ENCODE results near the gene DIPK1B.

The DIPK1B gene

GRCh38 chr9:136720251-136720897, 8.0 kb downstream of the DIPK1B start:
- peaks cover 2% of the 10 kb centered on the region for H3K79me1 ChIP-seq (ENCODE audit: low read length)
- H2AK5ac ChIP-seq (ENCODE audit: low read length): no peak overlapping the region
- no peak overlapping the region for H4K8ac ChIP-seq (ENCODE audit: low read depth, low read length)
- no peak overlapping the region for H3K27ac ChIP-seq (ENCODE audit: low read depth, low read length)
- no peak overlapping the region for H3K9ac ChIP-seq (ENCODE audit: low read length)
- no peak overlapping the region for H3K23ac ChIP-seq (ENCODE audit: low read length)
- no peaks in the 10 kb centered on the region for H3K27me3 ChIP-seq (ENCODE audit: insufficient read depth, low read length, poor library complexity)
- no peak overlapping the region for H3K4me3 ChIP-seq (ENCODE audit: low read length)
- no peak for DNase-seq
- no peak overlapping the region for H4K5ac ChIP-seq (ENCODE audit: low read length)
- no peak overlapping the region for H3K4ac ChIP-seq (ENCODE audit: low read depth, low read length)
- no peak overlapping the region for H2BK120ac ChIP-seq (ENCODE audit: low read depth, low read length)
- H3K79me2 ChIP-seq (ENCODE audit: control insufficient read depth, insufficient read depth, low read length): peaks cover 1% of the 10 kb centered on the region
- no peak overlapping the region for H2BK5ac ChIP-seq (ENCODE audit: low read length)
- H3K4me2 ChIP-seq (ENCODE audit: low read length): no peak overlapping the region
- no peak overlapping the region for H2BK15ac ChIP-seq (replicated peaks; ENCODE audit: low read depth)
- H3K18ac ChIP-seq (ENCODE audit: low read length): no peak overlapping the region
- H3K4me1 ChIP-seq (ENCODE audit: control insufficient read depth, low read depth, low read length): no peaks in the 10 kb centered on the region
- no CpG with 5 or more reads among the region's 20 CpGs for WGBS (ENCODE audit: extremely low coverage, insufficient coverage, low lambda C conversion rate)
- peaks cover 6% of the 10 kb centered on the region for H3K36me3 ChIP-seq (ENCODE audit: control insufficient read depth, insufficient read depth, low read length)
- H3K56ac ChIP-seq (ENCODE audit: low read length): no peak overlapping the region

- no peak overlapping the region for H3K4me2 ChIP-seq (ENCODE audit: low read length)
- H3K18ac ChIP-seq (ENCODE audit: low read length): no peak overlapping the region
- H4K8ac ChIP-seq (ENCODE audit: low read depth, low read length): no peak overlapping the region
- no peak overlapping the region for H3K27ac ChIP-seq (ENCODE audit: low read depth, low read length)
- H3K4me1 ChIP-seq (ENCODE audit: control insufficient read depth, low read depth, low read length): peaks cover 2% of the 10 kb centered on the region
- no peak overlapping the region for H3K9ac ChIP-seq (ENCODE audit: low read length)
- no peak overlapping the region for H2BK15ac ChIP-seq (replicated peaks; ENCODE audit: low read depth)
- no peaks in the 10 kb centered on the region for H3K27me3 ChIP-seq (ENCODE audit: insufficient read depth, low read length, poor library complexity)
- no peak overlapping the region for H3K23ac ChIP-seq (ENCODE audit: low read length)
- peaks cover 10% of the 10 kb centered on the region for H3K36me3 ChIP-seq (ENCODE audit: control insufficient read depth, insufficient read depth, low read length)
- no CpG with 5 or more reads among the region's 11 CpGs for WGBS (ENCODE audit: extremely low coverage, insufficient coverage, low lambda C conversion rate)
- H3K4ac ChIP-seq (ENCODE audit: low read depth, low read length): no peak overlapping the region
- no peak overlapping the region for H4K5ac ChIP-seq (ENCODE audit: low read length)
- H3K79me1 ChIP-seq (ENCODE audit: low read length): peaks cover 7% of the 10 kb centered on the region
- DNase-seq: no peak
- H3K79me2 ChIP-seq (ENCODE audit: control insufficient read depth, insufficient read depth, low read length): peaks cover 7% of the 10 kb centered on the region
- H2BK120ac ChIP-seq (ENCODE audit: low read depth, low read length): no peak overlapping the region
- no peak overlapping the region for H3K4me3 ChIP-seq (ENCODE audit: low read length)
- H3K56ac ChIP-seq (ENCODE audit: low read length): no peak overlapping the region
- H2BK5ac ChIP-seq (ENCODE audit: low read length): no peak overlapping the region
- no peak overlapping the region for H2AK5ac ChIP-seq (ENCODE audit: low read length)
Observed at GRCh38 chr9:136720898-136721338, 8.5 kb downstream of the DIPK1B start.

GRCh38 chr9:136721339-136722092, 9.1 kb downstream of the DIPK1B start:
- H3K4me3 ChIP-seq (ENCODE audit: low read length): no peak overlapping the region
- no peaks in the 10 kb centered on the region for H3K27me3 ChIP-seq (ENCODE audit: insufficient read depth, low read length, poor library complexity)
- peaks cover 3% of the 10 kb centered on the region for H3K4me1 ChIP-seq (ENCODE audit: control insufficient read depth, low read depth, low read length)
- no peak overlapping the region for H3K56ac ChIP-seq (ENCODE audit: low read length)
- no peak overlapping the region for H3K9ac ChIP-seq (ENCODE audit: low read length)
- no peak overlapping the region for H2AK5ac ChIP-seq (ENCODE audit: low read length)
- no peak overlapping the region for H3K4ac ChIP-seq (ENCODE audit: low read depth, low read length)
- H4K8ac ChIP-seq (ENCODE audit: low read depth, low read length): no peak overlapping the region
- no peak overlapping the region for H2BK120ac ChIP-seq (ENCODE audit: low read depth, low read length)
- no peak overlapping the region for H3K4me2 ChIP-seq (ENCODE audit: low read length)
- H3K79me1 ChIP-seq (ENCODE audit: low read length): peaks cover 13% of the 10 kb centered on the region
- no peak overlapping the region for H3K27ac ChIP-seq (ENCODE audit: low read depth, low read length)
- H4K5ac ChIP-seq (ENCODE audit: low read length): no peak overlapping the region
- no CpG with 5 or more reads among the region's 30 CpGs for WGBS (ENCODE audit: extremely low coverage, insufficient coverage, low lambda C conversion rate)
- peaks cover 14% of the 10 kb centered on the region for H3K36me3 ChIP-seq (ENCODE audit: control insufficient read depth, insufficient read depth, low read length)
- no peak overlapping the region for H3K18ac ChIP-seq (ENCODE audit: low read length)
- peaks cover 13% of the 10 kb centered on the region for H3K79me2 ChIP-seq (ENCODE audit: control insufficient read depth, insufficient read depth, low read length)
- H3K23ac ChIP-seq (ENCODE audit: low read length): no peak overlapping the region
- no peak overlapping the region for H2BK15ac ChIP-seq (replicated peaks; ENCODE audit: low read depth)
- DNase-seq: no peak
- no peak overlapping the region for H2BK5ac ChIP-seq (ENCODE audit: low read length)

- Histone ChIP-seq H3K18ac (ENCODE audit: low read length) (no peak overlapping the region), H3K4me3 (ENCODE audit: low read length) (no peak overlapping the region), H2AK5ac (ENCODE audit: low read length) (no peak overlapping the region), H2BK120ac (ENCODE audit: low read depth, low read length) (no peak overlapping the region), H2BK15ac (replicated peaks; ENCODE audit: low read depth) (no peak overlapping the region), H3K23ac (ENCODE audit: low read length) (no peak overlapping the region), H3K27ac (ENCODE audit: low read depth, low read length) (no peak overlapping the region), H3K4me2 (ENCODE audit: low read length) (no peak overlapping the region), H3K27me3 (ENCODE audit: insufficient read depth, low read length, poor library complexity) (no peaks in the 10 kb centered on the region), H4K8ac (ENCODE audit: low read depth, low read length) (no peak overlapping the region), H3K4me1 (ENCODE audit: control insufficient read depth, low read depth, low read length) (peaks cover 3% of the 10 kb centered on the region), H3K36me3 (ENCODE audit: control insufficient read depth, insufficient read depth, low read length) (peaks cover 14% of the 10 kb centered on the region), H3K56ac (ENCODE audit: low read length) (no peak overlapping the region), H3K79me1 (ENCODE audit: low read length) (peaks cover 15% of the 10 kb centered on the region), H3K4ac (ENCODE audit: low read depth, low read length) (no peak overlapping the region), H3K9ac (ENCODE audit: low read length) (no peak overlapping the region), H4K5ac (ENCODE audit: low read length) (no peak overlapping the region), H2BK5ac (ENCODE audit: low read length) (no peak overlapping the region), H3K79me2 (ENCODE audit: control insufficient read depth, insufficient read depth, low read length) (peaks cover 21% of the 10 kb centered on the region)
- no peak for DNase-seq
- no CpG with 5 or more reads among the region's 31 CpGs for WGBS (ENCODE audit: extremely low coverage, insufficient coverage, low lambda C conversion rate)
Observed at GRCh38 chr9:136722093-136722968, 10.0 kb downstream of the DIPK1B start.

GRCh38 chr9:136722969-136723356, 10.6 kb downstream of the DIPK1B start:
- Histone ChIP-seq H3K18ac (ENCODE audit: low read length) (no peak overlapping the region), H3K4ac (ENCODE audit: low read depth, low read length) (no peak overlapping the region), H2BK120ac (ENCODE audit: low read depth, low read length) (no peak overlapping the region), H4K5ac (ENCODE audit: low read length) (no peak overlapping the region), H2BK5ac (ENCODE audit: low read length) (no peak overlapping the region), H3K56ac (ENCODE audit: low read length) (no peak overlapping the region), H3K36me3 (ENCODE audit: control insufficient read depth, insufficient read depth, low read length) (peaks cover 14% of the 10 kb centered on the region), H2AK5ac (ENCODE audit: low read length) (no peak overlapping the region), H2BK15ac (replicated peaks; ENCODE audit: low read depth) (no peak overlapping the region), H3K79me1 (ENCODE audit: low read length) (peaks cover 18% of the 10 kb centered on the region), H3K27me3 (ENCODE audit: insufficient read depth, low read length, poor library complexity) (no peaks in the 10 kb centered on the region), H3K23ac (ENCODE audit: low read length) (no peak overlapping the region), H3K4me3 (ENCODE audit: low read length) (no peak overlapping the region), H3K4me2 (ENCODE audit: low read length) (no peak overlapping the region), H3K4me1 (ENCODE audit: control insufficient read depth, low read depth, low read length) (peaks cover 3% of the 10 kb centered on the region), H3K79me2 (ENCODE audit: control insufficient read depth, insufficient read depth, low read length) (peaks cover 27% of the 10 kb centered on the region), H4K8ac (ENCODE audit: low read depth, low read length) (no peak overlapping the region), H3K9ac (ENCODE audit: low read length) (no peak overlapping the region), H3K27ac (ENCODE audit: low read depth, low read length) (no peak overlapping the region)
- DNase-seq: no peak
- WGBS (ENCODE audit: extremely low coverage, insufficient coverage, low lambda C conversion rate): no CpG with 5 or more reads among the region's 24 CpGs

Measured in mesendoderm (in vitro differentiated cells).